ENCODE data around the gene PLXDC2. TPM values are rescaled to one million over a fixed set of nuclear protein-coding genes. Genes with fewer than 3 reads are reported as not detected.

The PLXDC2 gene
- total RNA-seq, 1 donor from 2014 or later, result 10.6 TPM

GRCh38 chr10:20234579-20234978 lies 418.3 kb downstream of the PLXDC2 start:
- FAIRE-seq, result no peak

GRCh38 chr10:20237091-20237570 lies 420.9 kb downstream of the PLXDC2 start:
- no peak for FAIRE-seq
- DNase-seq (ENCODE audit: low spot score in 2 of 2), result no peak

More at GRCh38 chr10:20234579-20234978, 418.3 kb downstream of the PLXDC2 start:
- DNase-seq (ENCODE audit: low spot score in 2 of 2), result no peak

- DNase-seq (ENCODE audit: low spot score in 2 of 2) (no peak), FAIRE-seq (no peak)
Observed at GRCh38 chr10:20237586-20237985, 421.4 kb downstream of the PLXDC2 start.

- FAIRE-seq (peak; percentile 81), DNase-seq (ENCODE audit: low spot score in 2 of 2) (no peak)
Observed at GRCh38 chr10:20240643-20241042, 424.4 kb downstream of the PLXDC2 start.

GRCh38 chr10:20247454-20247853 lies 431.2 kb downstream of the PLXDC2 start:
- no peak for DNase-seq (ENCODE audit: low spot score in 2 of 2)
- FAIRE-seq, result no peak

GRCh38 chr10:20247891-20248708 lies 431.9 kb downstream of the PLXDC2 start:
- no peak for DNase-seq (ENCODE audit: low spot score in 2 of 2)
- FAIRE-seq, result no peak

GRCh38 chr10:20254078-20254477 lies 437.8 kb downstream of the PLXDC2 start:
- no peak for FAIRE-seq
- DNase-seq (ENCODE audit: low spot score in 2 of 2), result peak in 1 of 2 donors; percentile 8

- FAIRE-seq, result no peak
Observed at GRCh38 chr10:20254497-20254896, 438.3 kb downstream of the PLXDC2 start.

GRCh38 chr10:20256969-20257368 lies 440.7 kb downstream of the PLXDC2 start:
- no peak for DNase-seq (ENCODE audit: low spot score in 2 of 2)
- FAIRE-seq, result no peak

More at GRCh38 chr10:20254497-20254896, 438.3 kb downstream of the PLXDC2 start:
- no peak for DNase-seq (ENCODE audit: low spot score in 2 of 2)

- DNase-seq (ENCODE audit: low spot score in 2 of 2) (no peak), FAIRE-seq (no peak)
Observed at GRCh38 chr10:20257422-20257821, 441.2 kb downstream of the PLXDC2 start.

GRCh38 chr10:20265146-20265545 lies 448.9 kb downstream of the PLXDC2 start:
- FAIRE-seq, result no peak
- no peak for DNase-seq (ENCODE audit: low spot score in 2 of 2)

- DNase-seq (ENCODE audit: low spot score in 2 of 2), result no peak
- FAIRE-seq, result no peak
Observed at GRCh38 chr10:20267734-20268133, 451.5 kb downstream of the PLXDC2 start.

GRCh38 chr10:20271490-20271889 lies 455.3 kb downstream of the PLXDC2 start:
- no peak for FAIRE-seq
- DNase-seq (ENCODE audit: low spot score in 2 of 2), result no peak

- DNase-seq (ENCODE audit: low spot score in 2 of 2), result no peak
- no peak for FAIRE-seq
Observed at GRCh38 chr10:20272608-20273007, 456.4 kb downstream of the PLXDC2 start.

- DNase-seq (ENCODE audit: low spot score in 2 of 2), result no peak
- no peak for FAIRE-seq
Observed at GRCh38 chr10:20274571-20274970, 458.3 kb downstream of the PLXDC2 start.

- no peak for DNase-seq (ENCODE audit: low spot score in 2 of 2)
- FAIRE-seq, result no peak
Observed at GRCh38 chr10:20276127-20276979, 460.1 kb downstream of the PLXDC2 start.

- DNase-seq (ENCODE audit: low spot score in 2 of 2), result no peak
- no peak for FAIRE-seq
Observed at GRCh38 chr10:20277820-20278219, 461.6 kb downstream of the PLXDC2 start.

- FAIRE-seq, result no peak
- DNase-seq (ENCODE audit: low spot score in 2 of 2), result no peak
Observed at GRCh38 chr10:20281579-20281978, 465.3 kb downstream of the PLXDC2 start.

- DNase-seq (ENCODE audit: low spot score in 2 of 2), result no peak
- no peak for FAIRE-seq
Observed at GRCh38 chr10:20287586-20287985, 471.4 kb downstream of the PLXDC2 start.

- FAIRE-seq, result no peak
- peak in 1 of 2 donors; percentile 14 for DNase-seq (ENCODE audit: low spot score in 2 of 2)
Observed at GRCh38 chr10:20288060-20288459, 471.8 kb downstream of the PLXDC2 start.
